Activated naive CD4-positive, alpha-beta T cell treated with Interleukin-2 at 50 U/mL for 16 hours (primary cell): ENCODE data around the gene HIBADH.
"Not testable (repeated sequence)": the region's sequence is repeated elsewhere in the genome, so short reads cannot be mapped to it uniquely, and the experiment has no call there.

Experiments used
- DNase-seq: peaks from one replicate; pipeline ENCODE4 v3.0.0-alpha.2; 2020

HIBADH gene

GRCh38 chr7:27678617-27679260, 16.1 kb upstream of the HIBADH start:
- no peak for DNase-seq

GRCh38 chr7:27677912-27678612, 15.4 kb upstream of the HIBADH start:
- DNase-seq, result no peak

GRCh38 chr7:27674126-27674525, 11.4 kb upstream of the HIBADH start:
- DNase-seq, result not testable (repeated sequence)

GRCh38 chr7:27671675-27672074, 9.0 kb upstream of the HIBADH start:
- DNase-seq, result no peak

- no peak for DNase-seq
Observed at GRCh38 chr7:27670676-27671075, 8.0 kb upstream of the HIBADH start.

GRCh38 chr7:27670177-27670576, 7.5 kb upstream of the HIBADH start:
- DNase-seq, result no peak

GRCh38 chr7:27665531-27665930, 2.8 kb upstream of the HIBADH start:
- DNase-seq, result no peak

GRCh38 chr7:27663989-27664331, 1.3 kb upstream of the HIBADH start:
- no peak for DNase-seq

GRCh38 chr7:27661811-27662489, 733 bp downstream of the HIBADH start:
- peak; percentile 9 for DNase-seq

GRCh38 chr7:27656724-27657123, 6.0 kb downstream of the HIBADH start:
- DNase-seq, result no peak

GRCh38 chr7:27655184-27655583, 7.5 kb downstream of the HIBADH start:
- DNase-seq, result no peak

GRCh38 chr7:27652518-27652917, 10.2 kb downstream of the HIBADH start:
- DNase-seq, result no peak

- no peak for DNase-seq
Observed at GRCh38 chr7:27651702-27652101, 11.0 kb downstream of the HIBADH start.

- no peak for DNase-seq
Observed at GRCh38 chr7:27650283-27650682, 12.4 kb downstream of the HIBADH start.

GRCh38 chr7:27647489-27647888, 15.2 kb downstream of the HIBADH start:
- no peak for DNase-seq

- DNase-seq, result no peak
Observed at GRCh38 chr7:27647046-27647445, 15.6 kb downstream of the HIBADH start.

GRCh38 chr7:27642271-27642670, 20.4 kb downstream of the HIBADH start:
- DNase-seq, result no peak

GRCh38 chr7:27641581-27642230, 21.0 kb downstream of the HIBADH start:
- no peak for DNase-seq

GRCh38 chr7:27640884-27641574, 21.7 kb downstream of the HIBADH start:
- no peak for DNase-seq

- DNase-seq, result no peak
Observed at GRCh38 chr7:27639851-27640250, 22.8 kb downstream of the HIBADH start.

- DNase-seq, result not testable (repeated sequence)
Observed at GRCh38 chr7:27639048-27639447, 23.6 kb downstream of the HIBADH start.

GRCh38 chr7:27636326-27637006, 26.2 kb downstream of the HIBADH start:
- DNase-seq, result no peak

GRCh38 chr7:27635728-27636127, 27.0 kb downstream of the HIBADH start:
- no peak for DNase-seq
